Measurements from ENCODE around the gene NDUFA8. TPM values are rescaled to one million over a fixed set of nuclear protein-coding genes. Genes with fewer than 3 reads are reported as not detected.

Gene NDUFA8
- total RNA-seq, 1 donor from 2014 or later = 45.2 TPM

GRCh38 chr9:122102156-122102555, 57.4 kb downstream of the NDUFA8 start:
- Mint-ChIP-seq H3K4me1 (ENCODE audit: unreplicated experiment) (peaks cover 4% of the 10 kb centered on the region), H3K27ac (ENCODE audit: unreplicated experiment) (no peak overlapping the region), H3K27me3 (ENCODE audit: unreplicated experiment) (peaks cover 5% of the 10 kb centered on the region), H3K9me3 (ENCODE audit: unreplicated experiment) (no peaks in the 10 kb centered on the region), H3K4me3 (ENCODE audit: unreplicated experiment) (no peak overlapping the region), H3K36me3 (ENCODE audit: low read depth, unreplicated experiment) (peaks cover 3% of the 10 kb centered on the region)
- TF ChIP-seq CTCF (IDR thresholded peaks at IDR 0.05; ENCODE audit: unreplicated experiment) = no peak
- no peak for DNase-seq (ENCODE audit: low spot score)

GRCh38 chr9:122100756-122101155, 58.8 kb downstream of the NDUFA8 start:
- no peak overlapping the region for H3K27ac Mint-ChIP-seq (ENCODE audit: unreplicated experiment)
- peaks cover 4% of the 10 kb centered on the region for H3K4me1 Mint-ChIP-seq (ENCODE audit: unreplicated experiment)
- no peak for TF ChIP-seq CTCF (IDR thresholded peaks at IDR 0.05; ENCODE audit: unreplicated experiment)
- H3K4me3 Mint-ChIP-seq (ENCODE audit: unreplicated experiment) = no peak overlapping the region
- H3K36me3 Mint-ChIP-seq (ENCODE audit: low read depth, unreplicated experiment) = peaks cover 3% of the 10 kb centered on the region
- no peak for DNase-seq (ENCODE audit: low spot score)
- H3K27me3 Mint-ChIP-seq (ENCODE audit: unreplicated experiment) = peaks cover 4% of the 10 kb centered on the region
- H3K9me3 Mint-ChIP-seq (ENCODE audit: unreplicated experiment) = no peaks in the 10 kb centered on the region

- Mint-ChIP-seq H3K27ac (ENCODE audit: unreplicated experiment) (no peak overlapping the region), H3K4me1 (ENCODE audit: unreplicated experiment) (peaks cover 9% of the 10 kb centered on the region), H3K4me3 (ENCODE audit: unreplicated experiment) (no peak overlapping the region), H3K9me3 (ENCODE audit: unreplicated experiment) (no peaks in the 10 kb centered on the region), H3K36me3 (ENCODE audit: low read depth, unreplicated experiment) (peaks cover 3% of the 10 kb centered on the region), H3K27me3 (ENCODE audit: unreplicated experiment) (peaks cover 4% of the 10 kb centered on the region)
- peak; percentile 83 for DNase-seq (ENCODE audit: low spot score)
- TF ChIP-seq CTCF (IDR thresholded peaks at IDR 0.05; ENCODE audit: unreplicated experiment) = peak; percentile 96
Measured at GRCh38 chr9:122099271-122099869, 60.2 kb downstream of the NDUFA8 start.

- Mint-ChIP-seq H3K36me3 (ENCODE audit: low read depth, unreplicated experiment) (no peaks in the 10 kb centered on the region), H3K4me3 (ENCODE audit: unreplicated experiment) (no peak overlapping the region), H3K27ac (ENCODE audit: unreplicated experiment) (no peak overlapping the region), H3K27me3 (ENCODE audit: unreplicated experiment) (peaks cover 4% of the 10 kb centered on the region), H3K9me3 (ENCODE audit: unreplicated experiment) (no peaks in the 10 kb centered on the region), H3K4me1 (ENCODE audit: unreplicated experiment) (peaks cover 9% of the 10 kb centered on the region)
- TF ChIP-seq CTCF (IDR thresholded peaks at IDR 0.05; ENCODE audit: unreplicated experiment) = no peak
- no peak for DNase-seq (ENCODE audit: low spot score)
Measured at GRCh38 chr9:122097679-122098315, 61.8 kb downstream of the NDUFA8 start.

Measured in endothelial cell (in vitro differentiated cells).